Neural cell (in vitro differentiated cells): Measurements from ENCODE around the gene PCDH10. TPM values are rescaled to one million over a fixed set of nuclear protein-coding genes. Genes with fewer than 3 reads are reported as not detected.

Experiments
- H2AFZ ChIP-seq: fragments of 200-600, 300-800 bp; sonication (generic), shearing (Covaris generic); 2 replicates; pipeline ENCODE4 v1.6.0; 2014; ENCODE audit warnings: low read depth, mild to moderate bottlenecking, antibody characterized with exemption, low read length, moderate library complexity
- H3F3A ChIP-seq: fragments of 200-600 bp; shearing (Covaris generic); 2 replicates; pipeline ENCODE4 v1.6.1; 2016; ENCODE audit warnings: mild to moderate bottlenecking, moderate library complexity, mixed read lengths, antibody characterized with exemption, low read length; ENCODE audit not compliant: insufficient read depth, poor library complexity, severe bottlenecking
- H3K27ac ChIP-seq: fragments of 200-600, 300-800 bp; sonication (generic), shearing (Covaris generic); 2 replicates; pipeline ENCODE4 v1.5.1; 2014; ENCODE audit warnings: mild to moderate bottlenecking, low read length, moderate library complexity
- H3K27me3 ChIP-seq: fragments of 300-800, 200-600 bp; sonication (generic), shearing (Covaris generic); 2 replicates; pipeline ENCODE4 v1.6.0; 2014; ENCODE audit warnings: mild to moderate bottlenecking, low read depth, low read length, moderate library complexity; ENCODE audit not compliant: insufficient read depth
- H3K36me3 ChIP-seq: fragments of 300-800, 200-600 bp; sonication (generic), shearing (Covaris generic); 2 replicates; pipeline ENCODE4 v1.5.1; 2014; ENCODE audit warnings: mild to moderate bottlenecking, antibody characterized with exemption, low read length, moderate library complexity; ENCODE audit not compliant: insufficient read depth
- H3K4me2 ChIP-seq: fragments of 300-800, 200-600 bp; sonication (generic), shearing (Covaris generic); 2 replicates; pipeline ENCODE4 v1.6.0; 2014; ENCODE audit warnings: mild to moderate bottlenecking, low read length
- H3K4me3 ChIP-seq: fragments of 300-800, 200-600 bp; sonication (generic), shearing (Covaris generic); 2 replicates; pipeline ENCODE4 v1.5.1; 2014; ENCODE audit warnings: mild to moderate bottlenecking, low read length, moderate library complexity
- H3K79me2 ChIP-seq: fragments of 200-600 bp; shearing (Covaris generic); replicated peaks from 2 replicates; pipeline ENCODE4 v1.6.0; 2014; ENCODE audit warnings: mild to moderate bottlenecking, low read length, moderate library complexity; ENCODE audit not compliant: insufficient read depth
- H3K9ac ChIP-seq: fragments of 300-800, 200-600 bp; sonication (generic), shearing (Covaris generic); 2 replicates; pipeline ENCODE4 v1.6.1; 2016; ENCODE audit warnings: mild to moderate bottlenecking, low read length, mixed read lengths
- H3K9me2 ChIP-seq: fragments of 200-600 bp; shearing (Covaris generic); 2 replicates; pipeline ENCODE4 v1.6.1; 2016; ENCODE audit warnings: mild to moderate bottlenecking, low read length, mixed read lengths; ENCODE audit not compliant: insufficient read depth
- H3K9me3 ChIP-seq: fragments of 200-600, 300-800 bp; sonication (generic), shearing (Covaris generic); 2 replicates; pipeline ENCODE4 v1.6.1; 2016; ENCODE audit warnings: mild to moderate bottlenecking, mixed run types, low read length, moderate library complexity, mixed read lengths
- H4K20me1 ChIP-seq: fragments of 200-600 bp; shearing (Covaris generic); 2 replicates; pipeline ENCODE4 v1.6.1; 2016; ENCODE audit warnings: mild to moderate bottlenecking, mixed run types; ENCODE audit not compliant: insufficient read depth
- EP300 ChIP-seq: fragments of 450-650 bp; conservative IDR thresholded peaks from 2 replicates; pipeline ENCODE4 v1.6.1; 2014; ENCODE audit warnings: antibody characterized with exemption, mild to moderate bottlenecking, moderate library complexity; ENCODE audit not compliant: poor library complexity, severe bottlenecking
- EZH2 ChIP-seq: fragments of 200-600, 300-800 bp; shearing (Covaris generic), sonication (generic); IDR thresholded peaks from 2 replicates; pipeline ENCODE4 v1.6.1; 2014; ENCODE audit warnings: antibody characterized with exemption, low read length, borderline replicate concordance, mild to moderate bottlenecking; ENCODE audit not compliant: insufficient read depth, poor library complexity, severe bottlenecking
- MXI1 ChIP-seq: fragments of 450-650 bp; conservative IDR thresholded peaks from 2 replicates; pipeline ENCODE4 v1.6.1; 2014; ENCODE audit warnings: antibody characterized with exemption, mild to moderate bottlenecking; ENCODE audit not compliant: poor library complexity, severe bottlenecking
- POLR2AphosphoS5 ChIP-seq: IDR thresholded peaks from 2 replicates; pipeline ENCODE4 v1.6.1; 2012
- RAD21 ChIP-seq: fragments of 450-650 bp; conservative IDR thresholded peaks from 2 replicates; pipeline ENCODE4 v1.6.1; 2014; ENCODE audit warnings: antibody characterized with exemption, mild to moderate bottlenecking, moderate library complexity
- SMC3 ChIP-seq: fragments of 450-650 bp; conservative IDR thresholded peaks from 2 replicates; pipeline ENCODE4 v1.6.1; 2014; ENCODE audit warnings: antibody characterized with exemption, mild to moderate bottlenecking, moderate library complexity; ENCODE audit not compliant: poor library complexity
- TAF1 ChIP-seq: IDR thresholded peaks from 2 replicates; pipeline ENCODE4 v1.6.1; 2012; ENCODE audit warnings: low read depth
- polyA plus RNA-seq: library from polyadenylated mRNA; depleted of rRNA; stranded (reverse); fragments of >200 nt; gene quantifications from 2 replicates; pipeline ENCODE4 v1.2.3, GENCODE V29; 2014
- TF ChIP-seq, protein P1 (sequence below): fragments of 450-650 bp; IDR thresholded peaks from 2 replicates; pipeline ENCODE4 v1.5.1; 2014; ENCODE audit warnings: antibody characterized with exemption, mild to moderate bottlenecking, moderate library complexity; ENCODE audit not compliant: poor library complexity, severe bottlenecking
- TF ChIP-seq, protein P2 (sequence below): IDR thresholded peaks from 2 replicates; pipeline ENCODE4 v1.6.1; 2012; ENCODE audit warnings: borderline replicate concordance

PCDH10 gene
- polyA plus RNA-seq, 1 donor from 2014 or later: 37.0 TPM

DNA sequence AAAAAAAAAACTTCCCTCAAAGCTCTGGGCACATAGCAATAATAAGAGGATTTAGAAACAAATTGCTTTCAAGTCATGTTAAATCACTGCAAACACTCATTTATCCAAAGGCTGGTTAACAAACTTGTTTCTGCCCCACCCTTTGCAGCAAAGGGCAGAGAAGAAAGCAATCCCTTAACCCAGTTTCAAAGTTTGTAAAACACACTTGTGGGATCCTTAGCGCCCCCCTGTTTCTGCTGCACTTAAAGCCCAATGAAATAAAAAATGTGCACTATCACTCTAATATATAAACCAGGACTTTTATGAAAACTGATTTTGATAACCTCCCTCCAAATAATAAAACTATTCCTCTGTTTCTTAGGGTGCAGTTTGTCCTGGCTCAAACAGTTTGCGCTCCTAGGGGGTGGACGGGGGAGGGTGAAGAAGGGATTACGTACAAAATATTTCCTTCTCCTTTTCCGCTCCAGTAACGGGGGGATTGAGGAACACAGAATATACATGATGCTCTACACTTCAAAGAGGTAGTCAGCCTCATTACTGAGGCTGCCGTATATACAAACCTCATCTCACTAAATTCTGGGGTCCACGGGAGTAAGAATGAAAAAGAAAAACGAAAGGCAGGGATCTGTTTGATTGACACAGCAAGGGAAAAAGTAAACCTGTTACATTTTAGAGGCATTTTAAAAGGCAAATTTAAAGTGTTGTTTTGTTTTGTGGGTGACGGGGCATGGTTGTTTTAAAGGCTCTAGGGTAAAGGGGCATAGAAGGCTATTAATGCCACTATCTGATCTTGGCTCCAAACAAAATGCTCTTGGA lies 3.1 kb upstream of the PCDH10 start:
- Histone ChIP-seq H3K9me3 (no peaks in the 10 kb centered on the region), H3K27ac (no peak overlapping the region), H3F3A (peaks cover 2% of the 10 kb centered on the region), H3K4me2 (peak overlapping the region; percentile 68), H3K9ac (peak overlapping the region; percentile 63), H4K20me1 (no peaks in the 10 kb centered on the region), H3K9me2 (no peaks in the 10 kb centered on the region), H3K79me2 (no peaks in the 10 kb centered on the region), H3K27me3 (peaks cover 29% of the 10 kb centered on the region), H3K4me3 (peak overlapping the region; percentile 81), H3K36me3 (no peaks in the 10 kb centered on the region), H2AFZ (no peak overlapping the region)
- TF ChIP-seq TAF1: no peak
- no peak for TF ChIP-seq EP300

DNA sequence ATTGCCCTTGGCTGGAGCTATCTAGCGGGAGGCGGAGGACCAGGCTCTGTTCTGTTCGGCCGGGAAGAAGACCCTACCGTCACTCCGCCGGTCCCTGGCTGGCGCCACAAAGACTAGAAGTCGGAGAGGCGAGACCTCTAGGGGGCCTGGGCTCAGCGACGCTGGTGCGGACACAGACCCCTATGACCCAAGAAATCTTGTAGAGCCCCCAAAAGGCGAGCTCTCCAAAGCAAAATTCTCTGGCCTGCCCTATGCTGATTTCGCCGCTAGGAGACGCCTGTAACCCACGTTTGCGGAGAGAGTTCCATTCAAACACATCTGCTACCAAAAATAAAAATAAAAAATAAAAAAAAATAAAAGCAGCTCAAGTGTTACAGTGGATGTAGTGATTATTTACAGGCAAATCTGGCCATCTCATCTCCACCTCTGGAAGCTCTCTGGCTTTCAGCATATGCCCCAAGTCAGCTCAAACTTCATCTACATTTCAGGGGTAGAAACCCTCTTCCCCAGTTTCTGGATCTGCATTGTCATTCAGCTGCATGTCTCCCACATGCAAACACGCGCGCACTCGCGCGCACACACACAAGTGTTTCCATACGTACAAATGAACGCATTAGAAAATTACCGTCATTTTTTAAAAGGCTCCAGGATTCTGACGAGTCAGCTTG lies 2.4 kb upstream of the PCDH10 start:
- Histone ChIP-seq H3K9me3 (no peaks in the 10 kb centered on the region), H3K36me3 (no peaks in the 10 kb centered on the region), H2AFZ (peak overlapping the region; percentile 0), H3K9me2 (no peaks in the 10 kb centered on the region), H3F3A (peaks cover 2% of the 10 kb centered on the region), H3K79me2 (no peaks in the 10 kb centered on the region), H3K4me2 (peak overlapping the region; percentile 68), H3K9ac (peak overlapping the region; percentile 63), H4K20me1 (no peaks in the 10 kb centered on the region), H3K27ac (peak overlapping the region; percentile 55), H3K4me3 (peak overlapping the region; percentile 81), H3K27me3 (peaks cover 37% of the 10 kb centered on the region)
- TF ChIP-seq TAF1 (no peak), EZH2 (no peak), EP300 (no peak), RAD21 (peak; percentile 86), SMC3 (peak; percentile 81), MXI1 (no peak), POLR2AphosphoS5 (no peak)
- TF ChIP-seq, protein P1, sequence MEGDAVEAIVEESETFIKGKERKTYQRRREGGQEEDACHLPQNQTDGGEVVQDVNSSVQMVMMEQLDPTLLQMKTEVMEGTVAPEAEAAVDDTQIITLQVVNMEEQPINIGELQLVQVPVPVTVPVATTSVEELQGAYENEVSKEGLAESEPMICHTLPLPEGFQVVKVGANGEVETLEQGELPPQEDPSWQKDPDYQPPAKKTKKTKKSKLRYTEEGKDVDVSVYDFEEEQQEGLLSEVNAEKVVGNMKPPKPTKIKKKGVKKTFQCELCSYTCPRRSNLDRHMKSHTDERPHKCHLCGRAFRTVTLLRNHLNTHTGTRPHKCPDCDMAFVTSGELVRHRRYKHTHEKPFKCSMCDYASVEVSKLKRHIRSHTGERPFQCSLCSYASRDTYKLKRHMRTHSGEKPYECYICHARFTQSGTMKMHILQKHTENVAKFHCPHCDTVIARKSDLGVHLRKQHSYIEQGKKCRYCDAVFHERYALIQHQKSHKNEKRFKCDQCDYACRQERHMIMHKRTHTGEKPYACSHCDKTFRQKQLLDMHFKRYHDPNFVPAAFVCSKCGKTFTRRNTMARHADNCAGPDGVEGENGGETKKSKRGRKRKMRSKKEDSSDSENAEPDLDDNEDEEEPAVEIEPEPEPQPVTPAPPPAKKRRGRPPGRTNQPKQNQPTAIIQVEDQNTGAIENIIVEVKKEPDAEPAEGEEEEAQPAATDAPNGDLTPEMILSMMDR: peak; percentile 90
- TF ChIP-seq, protein P2, sequence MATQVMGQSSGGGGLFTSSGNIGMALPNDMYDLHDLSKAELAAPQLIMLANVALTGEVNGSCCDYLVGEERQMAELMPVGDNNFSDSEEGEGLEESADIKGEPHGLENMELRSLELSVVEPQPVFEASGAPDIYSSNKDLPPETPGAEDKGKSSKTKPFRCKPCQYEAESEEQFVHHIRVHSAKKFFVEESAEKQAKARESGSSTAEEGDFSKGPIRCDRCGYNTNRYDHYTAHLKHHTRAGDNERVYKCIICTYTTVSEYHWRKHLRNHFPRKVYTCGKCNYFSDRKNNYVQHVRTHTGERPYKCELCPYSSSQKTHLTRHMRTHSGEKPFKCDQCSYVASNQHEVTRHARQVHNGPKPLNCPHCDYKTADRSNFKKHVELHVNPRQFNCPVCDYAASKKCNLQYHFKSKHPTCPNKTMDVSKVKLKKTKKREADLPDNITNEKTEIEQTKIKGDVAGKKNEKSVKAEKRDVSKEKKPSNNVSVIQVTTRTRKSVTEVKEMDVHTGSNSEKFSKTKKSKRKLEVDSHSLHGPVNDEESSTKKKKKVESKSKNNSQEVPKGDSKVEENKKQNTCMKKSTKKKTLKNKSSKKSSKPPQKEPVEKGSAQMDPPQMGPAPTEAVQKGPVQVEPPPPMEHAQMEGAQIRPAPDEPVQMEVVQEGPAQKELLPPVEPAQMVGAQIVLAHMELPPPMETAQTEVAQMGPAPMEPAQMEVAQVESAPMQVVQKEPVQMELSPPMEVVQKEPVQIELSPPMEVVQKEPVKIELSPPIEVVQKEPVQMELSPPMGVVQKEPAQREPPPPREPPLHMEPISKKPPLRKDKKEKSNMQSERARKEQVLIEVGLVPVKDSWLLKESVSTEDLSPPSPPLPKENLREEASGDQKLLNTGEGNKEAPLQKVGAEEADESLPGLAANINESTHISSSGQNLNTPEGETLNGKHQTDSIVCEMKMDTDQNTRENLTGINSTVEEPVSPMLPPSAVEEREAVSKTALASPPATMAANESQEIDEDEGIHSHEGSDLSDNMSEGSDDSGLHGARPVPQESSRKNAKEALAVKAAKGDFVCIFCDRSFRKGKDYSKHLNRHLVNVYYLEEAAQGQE: no peak
